Measurements from ENCODE around the gene MYOM3. TPM values are rescaled to one million over a fixed set of nuclear protein-coding genes. Genes with fewer than 3 reads are reported as not detected.

MYOM3 gene
- total and polyA plus RNA-seq, 2 of the 4 experiments (the other 2 are of a cell fraction), result 0.03 TPM; not detected in 1

DNA sequence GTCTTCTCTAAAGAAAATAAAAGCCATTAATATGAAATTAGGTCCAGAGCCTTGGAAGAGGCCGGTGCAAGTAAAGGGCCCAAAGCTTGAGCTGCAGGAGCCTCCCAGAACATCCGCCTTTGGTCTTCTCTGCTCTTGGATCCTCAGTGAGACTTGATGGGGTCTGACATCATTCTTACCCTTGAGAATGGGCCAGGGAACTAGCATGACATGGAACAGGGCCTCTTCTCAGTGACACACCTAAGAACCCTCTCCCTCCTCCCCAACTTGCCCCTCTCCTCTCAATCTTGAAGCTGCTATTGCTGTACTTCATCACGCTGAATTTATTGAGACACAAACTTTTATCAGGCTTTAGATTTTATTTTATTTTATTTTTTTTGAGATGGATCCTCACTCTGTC, 91.5 kb downstream of the MYOM3 start:
- Histone ChIP-seq H3K27me3 (ENCODE audit: control insufficient read depth, insufficient read depth, low read length) (no peaks in the 10 kb centered on the region), H3K4me1 (ENCODE audit: control insufficient read depth, insufficient read depth, low read length) (peaks cover 26% of the 10 kb centered on the region), H3K9me3 (ENCODE audit: control insufficient read depth, insufficient read depth, low read length) (no peaks in the 10 kb centered on the region), H3K9me1 (ENCODE audit: insufficient read depth, low read length) (peaks cover 27% of the 10 kb centered on the region), H2BK15ac (ENCODE audit: low read depth, low read length) (peak overlapping the region; percentile 83; the same call in 1 of the 3 replicates), H4K20me1 (ENCODE audit: insufficient read depth, low read length) (no peaks in the 10 kb centered on the region), H4K91ac (ENCODE audit: insufficient read depth, low read depth, low read length) (peak overlapping the region; percentile 76), H4K8ac (ENCODE audit: low read depth in 2 of 2, low read length in 2 of 2) (peak overlapping the region in 1 of 2 experiments; percentile 63; a peak in 2 of 4 replicates), H3K23ac (ENCODE audit: low read depth, low read length) (peak overlapping the region; percentile 68), H2BK5ac (ENCODE audit: low read depth, low read length, poor library complexity, severe bottlenecking) (peak overlapping the region; percentile 52), H3K14ac (replicated peaks; ENCODE audit: low read depth, low read length) (peak overlapping the region; percentile 50), H3K4me2 (ENCODE audit: low read depth, low read length) (no peak overlapping the region), H3K4ac (ENCODE audit: low read depth, low read length) (peak overlapping the region; percentile 85), H3K56ac (ENCODE audit: extremely low read depth, insufficient read depth, low read length) (no peak overlapping the region; the same call in 1 of the 2 replicates), H3K4me3 (ENCODE audit: insufficient read depth, low read depth, low read length) (no peak overlapping the region), H3K18ac (ENCODE audit: low read depth, low read length) (peak overlapping the region; percentile 73), H2AK9ac (replicated peaks; ENCODE audit: low read depth, low read length, poor library complexity) (peak overlapping the region; percentile 89), H3K79me1 (ENCODE audit: low read depth in 1 of 2, low read length in 2 of 2) (peaks cover 0 to 11% of the 10 kb centered on the region in 2 experiments; a peak in 1 of 4 replicates), H3K36me3 (ENCODE audit: control insufficient read depth, insufficient read depth, low read length) (no peaks in the 10 kb centered on the region), H3K9ac (ENCODE audit: low read depth, low read length) (no peak overlapping the region), H3K27ac (ENCODE audit: insufficient read depth, low read length) (peak overlapping the region; percentile 72; the same call in 1 of the 2 replicates), H2AFZ (replicated peaks; ENCODE audit: low read length, poor library complexity) (no peak overlapping the region), H2AK5ac (ENCODE audit: low read depth, low read length) (peak overlapping the region; percentile 88), H4K5ac (ENCODE audit: low read depth, low read length) (peak overlapping the region; percentile 69), H2BK120ac (ENCODE audit: low read depth, low read length) (peak overlapping the region; percentile 64), H2BK20ac (ENCODE audit: low read depth, low read length) (peak overlapping the region; percentile 82)
- no peak for ATAC-seq (ENCODE audit: low read depth)
- in situ Hi-C loops (cut with MboI; ENCODE audit: low sequenced_read_pairs) (loop anchor here (5.0 kb wide), 1 partner anchor 43 kb away; no protein-coding TSS in a partner anchor), dilution Hi-C loops (cut with HindIII; ENCODE audit: low sequenced_read_pairs, unreplicated experiment) (no loop called here), intact Hi-C loops (cut with micrococcal nuclease) (no loop called here)
- WGBS, 2 experiments (ENCODE audit: extremely low coverage in 2 of 2, insufficient read length in 1 of 2), result no CpG with 5 or more reads among the region's 3 CpGs
- DNase-seq, result no peak
- BruUV-seq (replicated peaks), result no TSS peak
- TF ChIP-seq RFX5 (IDR thresholded peaks at IDR 0.05; ENCODE audit: low read depth, low read length), result no peak
- TF ChIP-seq MAZ (IDR thresholded peaks at IDR 0.05; ENCODE audit: borderline replicate concordance, low read depth, low read length), result no peak
- TF ChIP-seq RAD21 (IDR thresholded peaks at IDR 0.05; ENCODE audit: low read length), result no peak
- TF ChIP-seq MXI1 (IDR thresholded peaks at IDR 0.05; ENCODE audit: borderline replicate concordance, low read depth, low read length), result no peak
- no peak for TF ChIP-seq USF2 (IDR thresholded peaks at IDR 0.05; ENCODE audit: low read depth, low read length)
- TF ChIP-seq, protein P1, sequence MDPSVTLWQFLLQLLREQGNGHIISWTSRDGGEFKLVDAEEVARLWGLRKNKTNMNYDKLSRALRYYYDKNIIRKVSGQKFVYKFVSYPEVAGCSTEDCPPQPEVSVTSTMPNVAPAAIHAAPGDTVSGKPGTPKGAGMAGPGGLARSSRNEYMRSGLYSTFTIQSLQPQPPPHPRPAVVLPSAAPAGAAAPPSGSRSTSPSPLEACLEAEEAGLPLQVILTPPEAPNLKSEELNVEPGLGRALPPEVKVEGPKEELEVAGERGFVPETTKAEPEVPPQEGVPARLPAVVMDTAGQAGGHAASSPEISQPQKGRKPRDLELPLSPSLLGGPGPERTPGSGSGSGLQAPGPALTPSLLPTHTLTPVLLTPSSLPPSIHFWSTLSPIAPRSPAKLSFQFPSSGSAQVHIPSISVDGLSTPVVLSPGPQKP (IDR thresholded peaks at IDR 0.05; ENCODE audit: borderline replicate concordance, low read depth, low read length), result no peak
- TF ChIP-seq POLR2A (IDR thresholded peaks at IDR 0.05; ENCODE audit: low read depth, low read length), result no peak
- TF ChIP-seq BHLHE40 (IDR thresholded peaks at IDR 0.05; ENCODE audit: low read depth, low read length), result no peak
- no peak for TF ChIP-seq CHD1 (IDR thresholded peaks at IDR 0.05; ENCODE audit: low read depth, low read length)
- no peak for TF ChIP-seq NFE2L2 (IDR thresholded peaks at IDR 0.05; ENCODE audit: low read depth, low read length)
- CTCF ChIA-PET, result interaction anchor here (0.7 kb wide), 1 partner anchor 209 kb away, joined by 3 read pairs; no protein-coding TSS in a partner anchor
- POLR2A ChIA-PET (ENCODE audit: unreplicated experiment), result no interaction called here
